GM10266 (cell line): Measurements from ENCODE around the gene IFT27.

ENCODE experiments used
- DNase-seq: peaks from one replicate; pipeline ENCODE4 v3.0.0; 2012; ENCODE audit errors: extremely low spot score
- TF ChIP-seq, protein P1 (sequence below): IDR thresholded peaks from 2 replicates; pipeline ENCODE4 v1.5.1; 2012; ENCODE audit warnings: mild to moderate bottlenecking, low read depth; ENCODE audit not compliant: control insufficient read depth, insufficient read depth; ENCODE audit errors: missing control alignments

IFT27 gene

DNA sequence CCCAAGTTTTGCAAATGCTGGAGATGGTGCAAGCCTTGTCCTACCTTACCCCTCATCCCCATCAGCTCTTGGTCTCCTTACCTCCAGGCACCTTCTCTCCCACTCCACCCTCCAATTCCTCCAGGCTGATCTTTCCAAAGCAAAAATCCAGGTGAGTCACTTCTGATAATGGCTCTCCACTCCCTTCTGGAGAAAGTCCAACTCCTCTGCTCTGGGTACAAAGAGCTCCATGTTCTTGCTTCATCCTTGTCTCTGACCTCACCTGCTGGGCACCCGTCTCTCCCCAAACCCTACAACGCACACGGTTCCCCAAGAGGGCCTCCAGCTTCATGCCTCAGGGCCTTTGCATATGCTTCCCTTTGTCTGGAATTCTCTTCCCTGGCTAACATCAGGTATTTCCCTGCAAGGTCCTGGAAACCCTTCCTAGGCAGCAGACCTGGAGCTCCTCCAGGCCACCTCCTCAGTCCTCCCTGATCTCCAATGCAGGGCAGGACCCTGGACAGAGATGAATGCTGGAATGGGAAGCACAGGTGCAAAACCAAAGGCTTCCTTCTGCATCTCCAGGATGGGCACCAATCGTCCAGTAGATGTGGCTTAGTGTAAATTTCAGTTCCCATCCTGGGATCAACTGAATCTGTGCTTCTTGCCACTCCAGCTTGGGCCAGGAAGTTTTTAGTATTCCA is 22.7 kb downstream of the IFT27 start:
- no peak for DNase-seq
- TF ChIP-seq, protein P1, sequence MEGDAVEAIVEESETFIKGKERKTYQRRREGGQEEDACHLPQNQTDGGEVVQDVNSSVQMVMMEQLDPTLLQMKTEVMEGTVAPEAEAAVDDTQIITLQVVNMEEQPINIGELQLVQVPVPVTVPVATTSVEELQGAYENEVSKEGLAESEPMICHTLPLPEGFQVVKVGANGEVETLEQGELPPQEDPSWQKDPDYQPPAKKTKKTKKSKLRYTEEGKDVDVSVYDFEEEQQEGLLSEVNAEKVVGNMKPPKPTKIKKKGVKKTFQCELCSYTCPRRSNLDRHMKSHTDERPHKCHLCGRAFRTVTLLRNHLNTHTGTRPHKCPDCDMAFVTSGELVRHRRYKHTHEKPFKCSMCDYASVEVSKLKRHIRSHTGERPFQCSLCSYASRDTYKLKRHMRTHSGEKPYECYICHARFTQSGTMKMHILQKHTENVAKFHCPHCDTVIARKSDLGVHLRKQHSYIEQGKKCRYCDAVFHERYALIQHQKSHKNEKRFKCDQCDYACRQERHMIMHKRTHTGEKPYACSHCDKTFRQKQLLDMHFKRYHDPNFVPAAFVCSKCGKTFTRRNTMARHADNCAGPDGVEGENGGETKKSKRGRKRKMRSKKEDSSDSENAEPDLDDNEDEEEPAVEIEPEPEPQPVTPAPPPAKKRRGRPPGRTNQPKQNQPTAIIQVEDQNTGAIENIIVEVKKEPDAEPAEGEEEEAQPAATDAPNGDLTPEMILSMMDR = no peak

DNA sequence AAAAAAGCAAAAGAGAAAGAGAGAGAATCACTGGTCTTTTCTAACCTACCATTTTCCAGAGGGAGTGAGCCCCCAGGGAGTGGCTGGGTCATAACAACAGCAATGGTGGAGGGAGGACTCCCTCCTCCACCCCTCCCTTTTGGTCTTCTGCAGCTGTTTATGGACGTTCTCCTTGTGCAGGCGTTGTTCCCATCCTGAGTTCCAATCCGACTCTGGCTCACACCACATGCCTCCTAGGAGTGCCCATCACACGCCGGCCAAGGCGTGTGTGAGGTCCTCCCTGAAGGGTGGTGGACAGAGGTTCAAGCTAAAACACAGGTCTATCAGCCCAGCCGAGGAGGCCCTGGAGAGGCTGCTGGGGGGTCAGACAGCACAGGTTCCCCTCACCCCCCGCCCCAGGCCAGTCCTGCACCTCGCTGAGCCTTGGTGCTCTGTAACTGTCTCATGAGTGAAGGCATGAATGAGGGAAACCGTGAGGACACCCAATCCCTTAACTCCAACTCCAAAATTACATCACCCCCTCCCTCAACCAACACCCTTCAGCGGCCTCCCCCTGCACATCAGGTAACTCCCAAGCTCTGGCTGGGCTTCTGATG is 29.4 kb downstream of the IFT27 start:
- DNase-seq = no peak
- TF ChIP-seq, protein P1 = no peak

GRCh38 chr22:36745301-36745995 is 30.5 kb downstream of the IFT27 start:
- no peak for DNase-seq
- TF ChIP-seq, protein P1 = no peak

GRCh38 chr22:36744791-36745190 is 31.1 kb downstream of the IFT27 start:
- DNase-seq = no peak
- TF ChIP-seq, protein P1 = no peak

GRCh38 chr22:36744413-36744765 is 31.5 kb downstream of the IFT27 start:
- TF ChIP-seq, protein P1 = no peak
- DNase-seq = no peak

GRCh38 chr22:36743591-36744412 is 32.1 kb downstream of the IFT27 start:
- TF ChIP-seq, protein P1 = no peak
- DNase-seq = no peak

DNA sequence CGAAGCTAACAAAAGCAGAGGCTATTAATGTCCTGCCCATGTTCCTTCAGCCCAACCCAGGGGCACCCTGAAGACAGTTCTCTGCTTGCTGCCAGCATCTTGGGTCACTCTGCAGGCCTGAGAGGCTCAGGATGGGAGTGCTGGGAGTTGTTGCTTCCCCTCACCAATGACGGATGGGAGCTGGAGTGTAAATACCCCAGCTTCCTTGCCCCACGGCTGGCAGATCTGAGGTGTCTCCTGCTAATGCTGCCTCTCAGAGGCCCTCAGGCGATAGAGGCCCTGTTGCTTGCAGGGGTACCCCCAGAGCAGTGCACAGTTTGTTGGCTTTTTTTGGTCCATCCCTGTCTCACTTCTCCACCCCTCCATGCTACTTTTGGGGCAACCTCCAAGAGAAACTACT is 32.9 kb downstream of the IFT27 start:
- no peak for DNase-seq
- TF ChIP-seq, protein P1 = no peak
